Right ventricle myocardium inferior (tissue), 1 donor: Measurements from ENCODE around the gene STX11. TPM values are rescaled to one million over a fixed set of nuclear protein-coding genes. Genes with fewer than 3 reads are reported as not detected.
"Not testable (repeated sequence)": the region's sequence is repeated elsewhere in the genome, so short reads cannot be mapped to it uniquely, and the experiment has no call there.

Experiments used
- ATAC-seq: fragments of 200-7000 bp; cut with Tn5 transposase; one replicate; pipeline ENCODE4 v1.9.1; 2020; ENCODE audit warnings: mild to moderate bottlenecking, moderate library complexity
- DNase-seq: peaks from one replicate; pipeline ENCODE4 v3.0.0; 2021; ENCODE audit errors: missing footprints
- intact Hi-C: fragments of 100-400 bp; cut with DNase I; formaldehyde crosslinking; loops from one replicate; pipeline ENCODE4 v1.11.0; 2022
- total RNA-seq: library from RNA; stranded (reverse); fragmentation: NEBNext Ultra II Directional; extraction: Animal tissue kit (Norgen Biotek cat#: 25700); gene quantifications from one replicate; pipeline ENCODE4 v1.2.1, GENCODE V29; 2021
- donor health status: DM: no; HTN: yes; CAD: no; lungs with severe emphysema.

The STX11 gene
- total RNA-seq, 1 donor from 2014 or later, result 11.1 TPM

- DNase-seq, result no peak
- intact Hi-C loops, result no loop called here
- no peak for ATAC-seq
These were observed 10.2 kb downstream of the STX11 start for GRCh38 chr6:144160431-144161005.

DNA sequence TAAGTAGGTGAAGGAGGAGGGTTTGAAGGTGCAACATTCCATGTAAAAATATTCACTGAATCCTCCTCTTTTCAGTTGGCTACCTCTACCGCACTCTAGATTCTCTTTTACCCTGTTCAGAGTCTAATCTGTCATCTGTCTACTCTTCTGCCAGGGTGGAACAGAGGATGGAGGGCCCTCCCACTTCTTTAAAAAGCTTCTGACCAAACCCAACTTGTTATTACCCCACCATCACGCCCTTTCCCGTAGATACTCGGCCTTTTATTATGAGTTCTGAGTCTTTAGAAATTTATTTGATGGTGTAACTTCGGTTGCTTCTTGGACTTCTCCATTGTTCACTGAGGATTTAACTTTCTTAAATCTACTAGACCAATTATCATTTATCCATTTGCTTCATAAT lies 11.7 kb downstream of the STX11 start:
- ATAC-seq (no peak), DNase-seq (no peak)
- intact Hi-C loops, result no loop called here

GRCh38 chr6:144162977-144163376 lies 12.7 kb downstream of the STX11 start:
- no peak for ATAC-seq
- intact Hi-C loops, result no loop called here

GRCh38 chr6:144165784-144166183 lies 15.5 kb downstream of the STX11 start:
- intact Hi-C loops, result no loop called here
- ATAC-seq (no peak), DNase-seq (no peak)

More at GRCh38 chr6:144162977-144163376, 12.7 kb downstream of the STX11 start:
- no peak for DNase-seq

- intact Hi-C loops, result no loop called here
- DNase-seq (no peak), ATAC-seq (no peak)
These were observed 19.7 kb downstream of the STX11 start for GRCh38 chr6:144170044-144170443.

DNA sequence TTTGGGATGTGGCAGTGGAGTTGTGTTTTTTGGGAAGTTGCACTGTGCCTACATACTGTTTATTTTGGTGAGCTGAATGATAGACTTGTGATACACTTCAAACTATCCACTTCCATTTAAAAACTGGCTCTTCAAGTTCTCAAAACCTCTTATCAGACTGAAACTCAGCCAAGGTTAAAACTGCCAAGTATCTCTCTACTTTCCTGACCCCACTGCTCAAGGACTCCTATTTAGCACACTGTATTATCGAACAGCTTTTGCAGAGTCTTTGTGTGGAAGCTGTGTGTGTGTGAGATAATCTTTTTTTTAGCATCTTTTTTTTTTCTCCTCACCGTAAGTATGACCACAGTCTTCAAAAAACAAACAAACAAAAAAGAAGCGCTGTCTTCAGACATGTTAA lies 21.1 kb downstream of the STX11 start:
- intact Hi-C loops, result no loop called here
- peak; percentile 59 for ATAC-seq
- no peak for DNase-seq

DNA sequence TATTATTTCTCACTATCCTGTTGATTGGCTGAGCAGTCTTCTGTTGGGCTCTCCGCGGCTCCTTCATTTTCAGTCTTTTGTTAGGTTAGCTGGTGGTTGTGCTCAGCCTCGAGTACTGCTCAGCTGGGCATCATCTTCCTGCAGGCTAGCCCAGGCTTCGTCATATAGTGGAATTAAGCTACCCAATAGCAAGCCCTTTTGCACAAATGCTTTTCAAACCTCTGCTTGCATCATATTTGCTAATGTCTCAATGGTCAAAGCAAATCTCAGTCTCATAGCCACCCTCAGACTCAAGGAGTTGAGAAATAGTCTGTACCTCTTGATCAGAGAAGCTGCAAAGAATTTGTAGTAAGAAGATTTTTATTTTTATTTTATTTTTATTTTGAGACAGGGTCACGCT lies 23.7 kb downstream of the STX11 start:
- intact Hi-C loops, result no loop called here
- ATAC-seq (no peak), DNase-seq (no peak)

DNA sequence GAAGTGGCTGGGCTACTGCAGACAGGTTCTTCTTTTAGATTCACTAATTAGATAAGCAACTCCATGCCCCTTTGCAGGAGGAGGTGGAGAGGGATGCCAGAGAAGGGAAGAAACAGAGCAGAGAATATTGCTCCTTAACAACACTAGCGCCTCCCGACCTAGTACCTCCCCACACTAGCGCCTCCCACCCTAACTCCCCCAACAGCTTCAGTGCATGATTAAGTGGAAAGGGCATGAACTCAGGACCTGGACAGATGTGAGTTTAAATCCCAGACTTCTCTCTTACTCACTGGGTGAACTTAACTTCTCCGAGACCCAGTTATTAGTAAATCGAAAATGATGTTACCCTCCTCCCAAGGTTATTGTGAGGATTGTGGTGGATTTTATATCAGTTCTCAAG lies 25.7 kb downstream of the STX11 start:
- intact Hi-C loops, result no loop called here
- DNase-seq (no peak), ATAC-seq (no peak)

GRCh38 chr6:144177726-144178125 lies 27.4 kb downstream of the STX11 start:
- intact Hi-C loops, result no loop called here
- ATAC-seq, result no peak
- DNase-seq, result no peak

GRCh38 chr6:144178323-144178722 lies 28.0 kb downstream of the STX11 start:
- intact Hi-C loops, result no loop called here

GRCh38 chr6:144179237-144179636 lies 28.9 kb downstream of the STX11 start:
- no peak for DNase-seq

More at GRCh38 chr6:144178323-144178722, 28.0 kb downstream of the STX11 start:
- no peak for DNase-seq
- no peak for ATAC-seq

GRCh38 chr6:144179828-144180227 lies 29.5 kb downstream of the STX11 start:
- ATAC-seq, result no peak
- no peak for DNase-seq
- intact Hi-C loops, result no loop called here

More at GRCh38 chr6:144179237-144179636, 28.9 kb downstream of the STX11 start:
- intact Hi-C loops, result no loop called here
- no peak for ATAC-seq

GRCh38 chr6:144180354-144180753 lies 30.0 kb downstream of the STX11 start:
- DNase-seq, ATAC-seq, intact Hi-C loops: not testable (repeated sequence)

DNA sequence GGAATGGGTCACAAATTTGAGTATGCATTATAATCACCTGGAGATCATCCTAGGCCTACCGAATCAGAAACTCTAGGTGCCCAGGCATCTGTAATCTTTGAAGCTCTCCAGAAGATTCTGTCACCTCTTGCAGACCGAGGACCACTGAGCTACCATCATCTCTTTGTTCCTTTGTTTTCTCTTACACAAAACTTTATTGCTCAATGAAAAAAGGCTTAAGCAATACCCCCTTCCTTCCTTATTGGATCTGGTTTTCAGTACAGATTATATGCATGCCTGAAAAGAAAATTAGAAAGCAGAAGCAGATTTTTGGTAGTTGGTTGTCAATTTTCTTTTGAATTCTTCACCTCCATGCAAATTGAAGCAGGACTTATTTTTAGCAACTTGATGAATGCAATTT lies 31.3 kb downstream of the STX11 start:
- ATAC-seq, result no peak
- DNase-seq, result no peak
- intact Hi-C loops, result no loop called here

DNA sequence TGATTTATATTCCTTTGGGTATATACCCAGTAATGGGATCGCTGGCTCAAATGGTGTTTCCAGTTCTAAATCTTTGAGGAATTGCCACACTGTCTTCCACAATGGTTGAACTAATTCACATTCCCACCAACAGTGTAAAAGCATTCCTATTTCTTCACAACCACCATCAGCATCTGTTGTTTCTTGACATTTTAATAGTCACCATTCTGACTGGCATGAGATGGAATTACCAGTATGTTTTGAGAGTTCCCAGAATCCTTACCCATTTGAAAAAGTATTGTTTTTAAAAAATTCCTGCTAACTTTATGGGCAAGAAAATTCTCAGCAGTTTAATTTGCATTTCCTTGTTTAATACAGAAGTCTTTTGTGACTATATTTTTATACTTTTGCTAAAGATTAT lies 33.9 kb downstream of the STX11 start:
- intact Hi-C loops, ATAC-seq: not testable (repeated sequence)

GRCh38 chr6:144185133-144185836 lies 35.0 kb downstream of the STX11 start:
- intact Hi-C loops, result no loop called here
- DNase-seq (no peak), ATAC-seq (no peak)

More for the DNA sequence above, 33.9 kb downstream of the STX11 start:
- DNase-seq, result not testable (repeated sequence)

DNA sequence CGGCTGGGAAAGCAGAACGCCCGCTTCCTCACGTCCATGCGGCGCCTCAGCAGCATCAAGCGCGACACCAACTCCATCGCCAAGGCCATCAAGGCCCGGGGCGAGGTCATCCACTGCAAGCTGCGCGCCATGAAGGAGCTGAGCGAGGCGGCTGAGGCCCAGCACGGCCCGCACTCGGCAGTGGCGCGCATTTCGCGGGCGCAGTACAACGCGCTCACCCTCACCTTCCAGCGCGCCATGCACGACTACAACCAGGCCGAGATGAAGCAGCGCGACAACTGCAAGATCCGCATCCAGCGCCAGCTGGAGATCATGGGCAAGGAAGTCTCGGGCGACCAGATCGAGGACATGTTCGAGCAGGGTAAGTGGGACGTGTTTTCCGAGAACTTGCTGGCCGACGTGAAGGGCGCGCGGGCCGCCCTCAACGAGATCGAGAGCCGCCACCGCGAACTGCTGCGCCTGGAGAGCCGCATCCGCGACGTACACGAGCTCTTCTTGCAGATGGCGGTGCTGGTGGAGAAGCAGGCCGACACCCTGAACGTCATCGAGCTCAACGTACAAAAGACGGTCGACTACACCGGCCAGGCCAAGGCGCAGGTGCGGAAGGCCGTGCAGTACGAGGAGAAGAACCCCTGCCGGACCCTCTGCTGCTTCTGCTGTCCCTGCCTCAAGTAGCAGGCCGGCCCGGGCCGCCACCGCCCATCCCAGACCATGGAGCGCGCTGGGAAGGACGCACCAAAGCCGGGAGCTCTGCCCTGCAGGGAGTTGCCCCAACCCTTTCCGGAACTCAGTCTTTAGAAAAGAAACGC lies 36.7 kb downstream of the STX11 start:
- ATAC-seq (no peak), DNase-seq (no peak)
- intact Hi-C loops, result no loop called here

DNA sequence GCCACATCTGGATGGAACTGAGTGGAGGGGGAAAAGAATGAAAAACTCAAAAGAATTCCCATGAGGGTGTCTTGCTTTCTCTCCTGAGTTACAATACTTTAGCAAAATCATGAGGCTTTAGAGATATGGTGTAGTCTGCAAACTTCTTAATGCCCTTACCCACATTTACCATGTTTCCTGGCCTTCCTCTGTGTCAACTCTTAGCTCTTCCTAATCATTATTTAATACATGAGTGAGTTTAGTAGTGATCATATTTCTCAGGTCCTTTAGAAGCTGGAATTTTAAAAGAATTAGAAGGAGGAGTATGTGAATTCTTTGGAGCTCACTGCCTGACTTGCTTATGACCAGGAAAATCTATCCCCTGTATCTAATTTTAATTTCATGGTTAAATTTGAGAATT lies 39.0 kb downstream of the STX11 start:
- no peak for ATAC-seq
- intact Hi-C loops, result no loop called here
- no peak for DNase-seq

- intact Hi-C loops, result no loop called here
- DNase-seq (no peak), ATAC-seq (no peak)
These were observed 39.8 kb downstream of the STX11 start for GRCh38 chr6:144190080-144190479.

DNA sequence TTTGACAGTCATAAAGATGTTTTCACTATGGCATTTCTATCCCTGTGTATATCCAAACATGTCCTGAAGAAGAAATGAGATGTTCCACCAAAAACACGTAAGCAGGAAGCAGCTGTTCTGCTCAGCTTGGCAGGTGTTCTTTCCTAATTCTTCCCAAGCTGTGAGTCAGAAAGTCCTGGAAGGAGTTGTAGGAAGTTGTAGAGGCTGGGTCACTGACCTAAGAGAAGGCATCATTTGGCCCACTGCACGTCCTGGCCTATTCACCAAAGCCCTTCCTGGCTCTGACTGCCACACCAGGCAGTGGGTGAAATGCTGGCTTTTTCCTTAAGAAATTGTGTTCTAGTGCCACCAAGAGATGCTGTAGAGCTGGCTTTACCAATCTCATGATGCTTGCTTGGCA lies 40.3 kb downstream of the STX11 start:
- no peak for DNase-seq
- intact Hi-C loops, result no loop called here
- ATAC-seq, result peak; percentile 57
